Measurements from ENCODE around the gene TMTC3.

GRCh38 chr12:88200029-88200428 lies 57.9 kb downstream of the TMTC3 start:
- TF ChIP-seq CTCF (IDR thresholded peaks at IDR 0.05; ENCODE audit: borderline replicate concordance, extremely low read depth, low read length, poor library complexity, severe bottlenecking) (no peak), EZH2 (IDR thresholded peaks at IDR 0.05; ENCODE audit: borderline replicate concordance, low read depth, low read length, severe bottlenecking) (no peak)

Measured in DND-41 (cell line).